A549 treated with ZK216348 at 1 μM for 4 hours (cell line): ENCODE measurements around the gene SCNM1. TPM values are rescaled to one million over a fixed set of nuclear protein-coding genes. Genes with fewer than 3 reads are reported as not detected.

Experiments
- total RNA-seq: library from RNA; stranded (reverse); fragments of 200-300 nt; extraction: Qiagen RNA extraction; gene quantifications from 5 replicates; pipeline ENCODE4 v1.2.3, GENCODE V29; 2022; ENCODE audit warnings: low read depth

Gene SCNM1
- total RNA-seq, result 44.7 to 55.2 TPM (median 46.7 TPM) in 5 replicates

GRCh38 chr1:151165738-151166504, at the start of gene SCNM1, which contains the start of gene LYSMD1:
SCNM1 (plus strand) TSS chr1:151166144; CDS start chr1:151166153, 9 bp downstream.
LYSMD1 (minus strand) TSS chr1:151165902; CDS start chr1:151165258, 644 bp downstream.

GRCh38 chr1:151146412-151147131, 19.4 kb upstream of the SCNM1 start, which contains the start of gene SEMA6C:
SEMA6C (minus strand) TSS chr1:151146631; CDS start chr1:151142621, 4,010 bp downstream.

GRCh38 chr1:151156515-151156819, 9.5 kb upstream of the SCNM1 start, which contains the start of gene TNFAIP8L2:
TNFAIP8L2 (plus strand) TSS chr1:151156649; CDS start chr1:151158698, 2,049 bp downstream.

GRCh38 chr1:151175863-151176262, 9.9 kb downstream of the SCNM1 start, which contains the start of gene TMOD4:
TMOD4 (minus strand) TSS chr1:151175981; CDS start chr1:151174875, 1,106 bp downstream.

GRCh38 chr1:151189637-151190445, 23.9 kb downstream of the SCNM1 start, which contains the start of gene VPS72:
VPS72 (minus strand) TSS chr1:151190197; CDS start chr1:151190121, 76 bp downstream.

GRCh38 chr1:151198254-151199127, 32.5 kb downstream of the SCNM1 start, which contains the start of gene PIP5K1A:
PIP5K1A (plus strand) TSS chr1:151198552; CDS start chr1:151198997, 445 bp downstream.

Other genes with a start within 250 kb of the SCNM1 start
- 22.0 to 26.5 TPM (median 25.5 TPM) in 5 replicates for gene SETDB1, start 239.8 kb upstream of the SCNM1 start, total RNA-seq
- gene CERS2, start 191.3 kb upstream of the SCNM1 start, total RNA-seq, result 233 to 262 TPM (median 240 TPM) in 5 replicates
- gene ANXA9, start 183.9 kb upstream of the SCNM1 start, total RNA-seq, result 0.87 to 1.3 TPM (median 1.1 TPM) in 5 replicates
- 2.3 to 4.2 TPM (median 3.8 TPM) in 5 replicates for gene MINDY1, start 159.2 kb upstream of the SCNM1 start, total RNA-seq
- gene PRUNE1, start 157.7 kb upstream of the SCNM1 start, total RNA-seq, result 10.8 to 16.0 TPM (median 14.6 TPM) in 5 replicates
- gene BNIPL, start 129.6 kb upstream of the SCNM1 start, total RNA-seq, result 0.07 to 0.27 TPM (median 0.09 TPM) in 3 of 5 replicates, not detected in the others
- gene C1orf56, start 118.4 kb upstream of the SCNM1 start, total RNA-seq, result 4.2 to 7.5 TPM (median 6.7 TPM) in 5 replicates
- gene CDC42SE1, start 106.5 kb upstream of the SCNM1 start, total RNA-seq, result 78.6 to 87.3 TPM (median 81.7 TPM) in 5 replicates
- gene MLLT11, start 105.7 kb upstream of the SCNM1 start, total RNA-seq, result 9.5 to 20.3 TPM (median 17.4 TPM) in 5 replicates
- 3.2 to 4.0 TPM (median 3.7 TPM) in 5 replicates for gene GABPB2, start 95.4 kb upstream of the SCNM1 start, total RNA-seq
- 0.59 to 2.2 TPM (median 1.5 TPM) in 5 replicates for gene SEMA6C, start 19.5 kb upstream of the SCNM1 start, total RNA-seq
- not detected in 5 replicates for gene TNFAIP8L2, start 9.5 kb upstream of the SCNM1 start, total RNA-seq
- gene LYSMD1, start 242 bp upstream of the SCNM1 start, total RNA-seq, result 4.6 to 7.4 TPM (median 6.9 TPM) in 5 replicates
- 0.66 to 0.74 TPM in 2 of 5 replicates, not detected in the others for gene TMOD4, start 9.8 kb downstream of the SCNM1 start, total RNA-seq
- 43.3 to 64.3 TPM (median 46.5 TPM) in 5 replicates for gene VPS72, start 24.1 kb downstream of the SCNM1 start, total RNA-seq
- gene PIP5K1A, start 32.4 kb downstream of the SCNM1 start, total RNA-seq, result 43.7 to 66.5 TPM (median 45.9 TPM) in 5 replicates
- 160 to 214 TPM (median 195 TPM) in 5 replicates for gene PSMD4, start 88.6 kb downstream of the SCNM1 start, total RNA-seq
- 8.4 to 14.9 TPM (median 13.4 TPM) in 5 replicates for gene ZNF687, start 116.2 kb downstream of the SCNM1 start, total RNA-seq
- 21.8 to 29.0 TPM (median 27.3 TPM) in 5 replicates for gene PI4KB, start 161.3 kb downstream of the SCNM1 start, total RNA-seq
- 21.1 to 26.2 TPM (median 24.6 TPM) in 5 replicates for gene RFX5, start 181.1 kb downstream of the SCNM1 start, total RNA-seq
- 5.1 to 7.6 TPM (median 6.9 TPM) in 5 replicates for gene SELENBP1, start 206.6 kb downstream of the SCNM1 start, total RNA-seq
- gene PSMB4, start 233.4 kb downstream of the SCNM1 start, total RNA-seq, result 308 to 428 TPM (median 392 TPM) in 5 replicates